HCT116 (cell line): ENCODE results near the gene SPSB3. TPM values are rescaled to one million over a fixed set of nuclear protein-coding genes. Genes with fewer than 3 reads are reported as not detected.

Experiments used
- ATAC-seq: fragments of 200-7000 bp; cut with Tn5 transposase; 2 replicates; pipeline ENCODE4 v1.9.1; 2020; ENCODE audit warnings: mild to moderate bottlenecking, moderate library complexity
- BruUV-seq: library from RNA; stranded (reverse); fragments of 400-500 nt; replicated peaks from 2 replicates; lab custom pipeline; 2021; lab: Mats Ljungman, UMichigan
- CTCF ChIA-PET: fragments of 300-600 bp; sonication (Branson Sonifier 250); formaldehyde crosslinking; loops from one replicate; lab custom pipeline; 2021; ENCODE audit warnings: antibody characterized with exemption; lab: Charles Lee
- POLR2A ChIA-PET: fragments of 300-600, 350-600 bp; sonication (Branson Sonifier 250); formaldehyde crosslinking; loops from one replicate; lab custom pipeline; 2021; ENCODE audit warnings: antibody characterized with exemption; lab: Charles Lee
- RAD21 ChIA-PET, 2 experiments: fragments of 300-600 bp; sonication (Branson Sonifier 250); formaldehyde crosslinking; loops; one replicate each; lab custom pipeline; 2023; ENCODE audit warnings: low total read pairs in 2 of 2; ENCODE audit not compliant: uncharacterized antibody in 2 of 2, unreplicated experiment in 2 of 2, low non-redundant PET in 1 of 2; lab: Charles Lee
- DNase-seq: peaks from one replicate; pipeline ENCODE4 v3.0.0-alpha.2; 2010; ENCODE audit warnings: low read depth, low spot score
- H2AFZ ChIP-seq: fragments of 200-600 bp; shearing (Covaris generic), sonication (generic); 2 replicates; pipeline ENCODE4 v1.6.1; 2017; ENCODE audit warnings: low read depth, mixed run types, mixed read lengths, antibody characterized with exemption, low read length; ENCODE audit not compliant: poor library complexity, severe bottlenecking
- H3K27ac ChIP-seq: 2 replicates; pipeline ENCODE4 v1.5.1; 2012; ENCODE audit warnings: low read depth, low read length
- H3K27me3 ChIP-seq: fragments of 200-600 bp; sonication (generic); 2 replicates; pipeline ENCODE4 v1.6.1; 2016; ENCODE audit warnings: mixed run types, low read length, mixed read lengths; ENCODE audit not compliant: insufficient read depth
- H3K36me3 ChIP-seq, 2 experiments: fragments of 200-500 bp in 1 of 2; fragments of 200-600 bp in 1 of 2; sonication (Bioruptor generic) in 1 of 2; sonication (generic) in 1 of 2; 2 replicates each; pipeline versions ENCODE4 v1.5.1 to v1.6.1; 2014 to 2016; ENCODE audit warnings: low read length in 2 of 2, inconsistent platforms in 1 of 2, mixed read lengths in 1 of 2, mixed run types in 1 of 2; ENCODE audit not compliant: insufficient read depth in 2 of 2, control insufficient read depth in 1 of 2
- H3K4me1 ChIP-seq, 2 experiments: fragments of 200-600 bp in 1 of 2; sonication (generic) in 1 of 2; 2 replicates each; pipeline versions ENCODE4 v1.5.1 to v1.6.1; 2012 to 2017; ENCODE audit warnings: low read length in 2 of 2, inconsistent platforms in 1 of 2, mild to moderate bottlenecking in 1 of 2, mixed read lengths in 1 of 2, mixed run types in 1 of 2, moderate library complexity in 1 of 2; ENCODE audit not compliant: insufficient read depth in 2 of 2, control insufficient read depth in 1 of 2
- H3K4me2 ChIP-seq: fragments of 200-600 bp; sonication (generic); 2 replicates; pipeline ENCODE4 v1.6.1; 2017; ENCODE audit warnings: mixed run types, low read length, mixed read lengths
- H3K4me3 ChIP-seq, 2 experiments: fragments of 200-600 bp in 1 of 2; sonication (generic) in 1 of 2; replicated peaks in 1 of 2; 2 replicates each; pipeline ENCODE4 v1.5.1; 2011 to 2016; ENCODE audit warnings: low read length in 2 of 2, control low read depth in 1 of 2, low read depth in 1 of 2, mild to moderate bottlenecking in 1 of 2, mixed read lengths in 1 of 2, mixed run types in 1 of 2
- H3K79me2 ChIP-seq: fragments of 200-600 bp; sonication (generic); 2 replicates; pipeline ENCODE4 v1.6.1; 2017; ENCODE audit warnings: mild to moderate bottlenecking, mixed run types, low read length, moderate library complexity, mixed read lengths; ENCODE audit not compliant: insufficient read depth
- H3K9ac ChIP-seq: fragments of 200-600 bp; sonication (generic); 2 replicates; pipeline ENCODE4 v1.6.1; 2016; ENCODE audit warnings: low read length, mixed read lengths
- H3K9me2 ChIP-seq: fragments of 200-600 bp; sonication (generic), shearing (Covaris generic); 2 replicates; pipeline ENCODE4 v1.6.1; 2017; ENCODE audit warnings: mixed run types, mild to moderate bottlenecking, moderate library complexity; ENCODE audit not compliant: insufficient read depth
- H3K9me3 ChIP-seq, 2 experiments: fragments of 200-500 bp in 1 of 2; fragments of 200-600 bp in 1 of 2; sonication (Bioruptor generic) in 1 of 2; sonication (generic) in 1 of 2; 2 replicates each; pipeline ENCODE4 v1.6.1; 2014 to 2017; ENCODE audit warnings: low read length in 2 of 2, mixed read lengths in 2 of 2, inconsistent platforms in 1 of 2, low read depth in 1 of 2, mild to moderate bottlenecking in 1 of 2, mixed run types in 1 of 2, moderate library complexity in 1 of 2; ENCODE audit not compliant: control insufficient read depth in 1 of 2, insufficient read depth in 1 of 2
- H4K20me1 ChIP-seq: fragments of 200-600 bp; sonication (generic), shearing (Covaris generic); 2 replicates; pipeline ENCODE4 v1.6.1; 2017; ENCODE audit warnings: mixed run types, mild to moderate bottlenecking, moderate library complexity; ENCODE audit not compliant: insufficient read depth
- CBX3 ChIP-seq: IDR thresholded peaks from 2 replicates; pipeline ENCODE4 v1.6.1; 2012; ENCODE audit warnings: low read depth
- CEBPB ChIP-seq: IDR thresholded peaks from 2 replicates; pipeline ENCODE4 v1.6.1; 2012; ENCODE audit warnings: low read depth
- CTCF ChIP-seq, 3 experiments: fragments of 200-600 bp in 1 of 3; sonication (generic) in 1 of 3; IDR thresholded peaks in 2 of 3; conservative IDR thresholded peaks in 1 of 3; 2 replicates each; pipeline ENCODE4 v1.5.1; 2012 to 2017; ENCODE audit warnings: low read depth in 2 of 3, low read length in 2 of 3, antibody characterized with exemption in 1 of 3, borderline replicate concordance in 1 of 3, control low read depth in 1 of 3, mild to moderate bottlenecking in 1 of 3, mixed read lengths in 1 of 3, mixed run types in 1 of 3, moderate library complexity in 1 of 3; ENCODE audit not compliant: insufficient read depth in 1 of 3
- EGR1 ChIP-seq: IDR thresholded peaks from 2 replicates; pipeline ENCODE4 v1.6.1; 2012; ENCODE audit warnings: low read depth
- ELF1 ChIP-seq: IDR thresholded peaks from 2 replicates; pipeline ENCODE4 v1.6.1; 2012; ENCODE audit warnings: low read depth, borderline replicate concordance
- EZH2 ChIP-seq: fragments of 200-600 bp; sonication (generic); IDR thresholded peaks from 2 replicates; pipeline ENCODE4 v1.6.1; 2017; ENCODE audit warnings: antibody characterized with exemption, mixed run types
- EZH2phosphoT487 ChIP-seq: fragments of 200-600 bp; IDR thresholded peaks from 2 replicates; pipeline ENCODE4 v1.6.1; 2018; ENCODE audit warnings: antibody characterized with exemption, borderline replicate concordance
- FOSL1 ChIP-seq: IDR thresholded peaks from 2 replicates; pipeline ENCODE4 v1.6.1; 2012; ENCODE audit warnings: low read depth
- JUND ChIP-seq: IDR thresholded peaks from 2 replicates; pipeline ENCODE4 v1.6.1; 2012
- MAX ChIP-seq: IDR thresholded peaks from 2 replicates; pipeline ENCODE4 v1.6.1; 2012
- POLR2A ChIP-seq: IDR thresholded peaks from 2 replicates; pipeline ENCODE4 v1.7.0; 2011; ENCODE audit warnings: borderline replicate concordance; ENCODE audit not compliant: insufficient read depth, insufficient read length; ENCODE audit errors: extremely low read depth
- POLR2AphosphoS5 ChIP-seq: IDR thresholded peaks from 2 replicates; pipeline ENCODE4 v1.6.1; 2011; ENCODE audit warnings: mild to moderate bottlenecking, low read depth, low read length, moderate library complexity
- SIN3A ChIP-seq: IDR thresholded peaks from 2 replicates; pipeline ENCODE4 v1.6.1; 2012; ENCODE audit warnings: low read depth
- SP1 ChIP-seq: IDR thresholded peaks from 2 replicates; pipeline ENCODE4 v1.6.1; 2012; ENCODE audit warnings: low read depth
- YY1 ChIP-seq: IDR thresholded peaks from 2 replicates; pipeline ENCODE4 v1.6.1; 2011; ENCODE audit warnings: low read length, low read depth, moderate library complexity, mild to moderate bottlenecking; ENCODE audit not compliant: insufficient replicate concordance; ENCODE audit errors: extremely low read depth
- ZBTB33 ChIP-seq: IDR thresholded peaks from 2 replicates; pipeline ENCODE4 v1.6.1; 2011; ENCODE audit warnings: mild to moderate bottlenecking, low read length, moderate library complexity; ENCODE audit not compliant: insufficient replicate concordance; ENCODE audit errors: extremely low read depth
- intact Hi-C: fragments of 100-400 bp; cut with micrococcal nuclease; formaldehyde crosslinking; loops from 2 replicates; pipeline ENCODE4 v1.10.0; 2022
- total RNA-seq: library from RNA; stranded (reverse); gene quantifications from one replicate; pipeline ENCODE4 v1.2.1, GENCODE V29; 2021; ENCODE audit not compliant: unreplicated experiment

Gene SPSB3
- total RNA-seq, 1 experiment from 2014 or later: 31.6 TPM

GRCh38 chr16:1766701-1767100 lies 15.7 kb downstream of the SPSB3 start:
- no peaks in the 10 kb centered on the region for H3K9me3 ChIP-seq
- peaks cover 5 to 13% of the 10 kb centered on the region in 2 experiments; a peak in 3 of 4 replicates for H3K36me3 ChIP-seq
- intact Hi-C loops: no loop called here
- TF ChIP-seq EZH2 (no peak), YY1 (no peak), EZH2phosphoT487 (no peak), POLR2AphosphoS5 (no peak), POLR2A (no peak), FOSL1 (no peak), MAX (no peak), JUND (no peak), ELF1 (no peak), SP1 (no peak), SIN3A (no peak), CBX3 (no peak), EGR1 (no peak), ZBTB33 (no peak), CEBPB (no peak), CTCF (IDR thresholded peaks at IDR 0.05 in 2 of 3, conservative IDR thresholded peaks at IDR 0.05 in 1 of 3; ENCODE audit: borderline replicate concordance in 1 of 3, insufficient read depth in 1 of 3, low read depth in 2 of 3, low read length in 2 of 3) (no peak)
- H3K4me2 ChIP-seq: no peak overlapping the region
- no peak overlapping the region for H3K27ac ChIP-seq
- H3K9me2 ChIP-seq: no peaks in the 10 kb centered on the region
- H2AFZ ChIP-seq: no peak overlapping the region
- no peak overlapping the region for H3K4me3 ChIP-seq
- no peaks in the 10 kb centered on the region for H3K27me3 ChIP-seq
- ATAC-seq: no peak
- H4K20me1 ChIP-seq: peaks cover 5% of the 10 kb centered on the region; the same call in 1 of the 2 replicates
- DNase-seq: no peak
- BruUV-seq: no TSS peak
- H3K9ac ChIP-seq: no peak overlapping the region
- peaks cover 16 to 31% of the 10 kb centered on the region in 2 experiments for H3K4me1 ChIP-seq
- CTCF ChIA-PET: no interaction called here
- RAD21 ChIA-PET: no interaction called here
- POLR2A ChIA-PET: no interaction called here
- peaks cover 18% of the 10 kb centered on the region; the same call in 1 of the 2 replicates for H3K79me2 ChIP-seq
